ENCODE data around the gene IZUMO1. TPM values are rescaled to one million over a fixed set of nuclear protein-coding genes. Genes with fewer than 3 reads are reported as not detected.

The IZUMO1 gene
- total and polyA plus RNA-seq, 4 experiments from 2014 or later, result not detected

DNA sequence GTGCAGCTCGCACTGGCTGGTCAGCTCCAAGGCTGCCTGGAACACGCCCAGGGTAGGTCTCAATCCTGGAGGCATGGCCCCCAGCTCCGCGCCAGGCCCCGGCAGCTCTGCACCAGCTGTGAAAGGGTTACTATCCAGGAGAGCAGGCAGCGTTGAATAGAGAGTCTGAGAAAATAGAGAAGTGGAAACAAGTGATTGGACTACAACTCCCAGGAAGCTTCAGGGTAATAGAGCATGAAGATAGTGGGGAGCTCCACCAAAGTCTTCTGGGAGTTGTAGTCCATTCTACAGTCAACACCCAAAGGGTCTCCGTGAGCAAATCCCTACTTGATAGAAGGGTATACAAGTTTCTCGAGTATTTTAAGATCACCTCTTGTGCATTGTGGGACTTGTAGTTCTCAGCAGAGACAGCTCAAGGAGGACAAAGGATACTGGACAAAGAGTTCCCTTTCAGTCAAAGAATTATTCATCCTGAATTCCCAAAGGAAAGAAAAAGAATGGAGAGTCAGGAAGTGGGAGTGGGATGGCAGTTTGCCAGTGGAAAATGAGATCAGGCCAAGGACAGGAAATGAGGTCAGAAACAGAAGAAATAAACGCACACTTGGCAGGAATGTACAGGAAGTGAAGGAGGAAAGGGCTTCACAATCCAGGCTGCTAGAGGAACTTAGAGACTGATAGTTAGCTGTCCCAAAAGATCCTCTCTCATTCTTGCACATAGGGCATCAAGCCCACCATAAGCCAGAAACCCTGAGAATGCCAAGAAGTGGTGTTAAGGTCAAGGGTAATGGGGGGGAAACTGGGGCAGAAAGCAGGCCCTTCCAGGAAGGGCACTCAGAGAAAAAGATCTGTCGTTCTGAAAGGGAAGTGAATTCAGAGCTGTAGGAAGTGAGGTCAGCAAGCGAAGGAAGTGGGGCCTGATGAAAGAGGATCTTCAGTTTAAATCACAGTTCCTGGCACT is 21.6 kb downstream of the IZUMO1 start:
- ChIA-PET CTCF (ENCODE audit: partially characterized antibody) (interaction anchor here (0.8 to 2.3 kb wide), 7 partner anchors 10 to 268 kb away, joined by 3 to 12 read pairs (median 5); partner anchors contain the start of genes CA11, GYS1 and RUVBL2), POLR2A (ENCODE audit: partially characterized antibody) (interaction anchor here (0.6 to 5.5 kb wide), 10 partner anchors 9 to 268 kb away, joined by 3 to 37 read pairs (median 4); partner anchors contain the start of genes CA11, DBP and RUVBL2)
- H3K4me1 Mint-ChIP-seq, result peaks cover 22 to 47% (median 30%) of the 10 kb centered on the region in 4 donors
- Histone ChIP-seq H3K9me3 (ENCODE audit: control insufficient read depth in 1 of 2, low read length in 2 of 2) (no peaks in the 10 kb centered on the region), H3K4me3 (ENCODE audit: low read length in 2 of 2) (no peak overlapping the region), H3K36me3 (ENCODE audit: insufficient read depth, low read length) (no peaks in the 10 kb centered on the region), H3K27me3 (ENCODE audit: insufficient read depth, low read length) (no peaks in the 10 kb centered on the region), H3K4me1 (ENCODE audit: insufficient read depth, low read length) (peaks cover 33% of the 10 kb centered on the region), H3K27ac (ENCODE audit: low read depth, low read length) (peak overlapping the region; percentile 20)
- intact Hi-C loops (cut with micrococcal nuclease), result loop anchor here (1.0 kb wide), 1 partner anchor 11 kb away; no protein-coding TSS in a partner anchor
- H3K27me3 Mint-ChIP-seq, result no peaks in the 10 kb centered on the region
- peak overlapping the region; percentile 91 to 95 (median 92) for H3K27ac Mint-ChIP-seq
- peaks cover 9 to 17% of the 10 kb centered on the region in 2 donors for H3K36me3 Mint-ChIP-seq
- peak overlapping the region in 6 of 8 donors; percentile 25 to 81 (median 67) for H3K4me3 Mint-ChIP-seq
- peak; percentile 63 to 68 (median 65) for DNase-seq
- H3K9me3 Mint-ChIP-seq, result peaks cover 0 to 14% (median 11%) of the 10 kb centered on the region in 8 donors

DNA sequence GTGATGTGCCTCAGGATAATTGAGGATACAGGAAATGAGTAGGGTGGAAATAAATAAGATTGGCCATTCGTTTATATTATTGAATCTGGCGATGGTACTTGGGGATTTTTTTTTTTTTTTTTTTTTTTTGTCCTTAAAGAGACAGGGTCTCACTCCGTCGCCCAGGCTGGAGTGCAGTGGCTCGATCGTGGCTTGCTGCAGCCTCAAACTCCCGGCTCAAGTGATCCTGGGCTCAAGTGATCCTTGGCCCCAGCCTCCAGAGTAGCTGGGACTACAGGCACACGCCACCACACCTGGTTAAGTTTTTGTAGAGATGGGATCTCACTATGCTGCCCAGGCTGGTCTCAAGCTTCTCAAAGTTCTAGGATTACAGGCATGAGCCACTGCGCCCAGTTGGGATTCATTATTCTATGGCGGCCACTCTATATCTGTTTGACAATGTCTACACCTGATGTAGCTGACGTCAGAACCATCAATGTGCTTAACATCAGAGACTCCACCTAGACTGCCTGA is 24.5 kb downstream of the IZUMO1 start:
- H3K27me3 Mint-ChIP-seq, result no peaks in the 10 kb centered on the region
- peaks cover 9 to 14% of the 10 kb centered on the region in 2 donors for H3K36me3 Mint-ChIP-seq
- DNase-seq, result no peak
- H3K4me3 ChIP-seq (ENCODE audit: low read length in 2 of 2), result no peak overlapping the region
- ChIA-PET POLR2A (ENCODE audit: partially characterized antibody) (interaction anchor here (1.7 to 1.9 kb wide), 2 partner anchors 91 to 272 kb away, joined by 4 read pairs; partner anchors contain the start of gene RUVBL2), CTCF (ENCODE audit: partially characterized antibody) (interaction anchor here (0.7 to 1.9 kb wide), 3 partner anchors 17 to 364 kb away, joined by 3 to 5 read pairs (median 4); no protein-coding TSS in a partner anchor)
- H3K9me3 Mint-ChIP-seq, result peaks cover 0 to 14% (median 10%) of the 10 kb centered on the region in 8 donors
- H3K27me3 ChIP-seq (ENCODE audit: insufficient read depth, low read length), result no peaks in the 10 kb centered on the region
- intact Hi-C loops (cut with micrococcal nuclease), result no loop called here
- peaks cover 33% of the 10 kb centered on the region for H3K4me1 ChIP-seq (ENCODE audit: insufficient read depth, low read length)
- H3K4me1 Mint-ChIP-seq, result peaks cover 21 to 46% (median 32%) of the 10 kb centered on the region in 4 donors
- H3K27ac Mint-ChIP-seq, result peak overlapping the region in 1 of 7 donors; percentile 80
- H3K36me3 ChIP-seq (ENCODE audit: insufficient read depth, low read length), result no peaks in the 10 kb centered on the region
- H3K4me3 Mint-ChIP-seq, result peak overlapping the region in 4 of 8 donors; percentile 7 to 36 (median 18)
- no peak overlapping the region for H3K27ac ChIP-seq (ENCODE audit: low read depth, low read length)
- H3K9me3 ChIP-seq (ENCODE audit: control insufficient read depth in 1 of 2, low read length in 2 of 2), result no peaks in the 10 kb centered on the region

DNA sequence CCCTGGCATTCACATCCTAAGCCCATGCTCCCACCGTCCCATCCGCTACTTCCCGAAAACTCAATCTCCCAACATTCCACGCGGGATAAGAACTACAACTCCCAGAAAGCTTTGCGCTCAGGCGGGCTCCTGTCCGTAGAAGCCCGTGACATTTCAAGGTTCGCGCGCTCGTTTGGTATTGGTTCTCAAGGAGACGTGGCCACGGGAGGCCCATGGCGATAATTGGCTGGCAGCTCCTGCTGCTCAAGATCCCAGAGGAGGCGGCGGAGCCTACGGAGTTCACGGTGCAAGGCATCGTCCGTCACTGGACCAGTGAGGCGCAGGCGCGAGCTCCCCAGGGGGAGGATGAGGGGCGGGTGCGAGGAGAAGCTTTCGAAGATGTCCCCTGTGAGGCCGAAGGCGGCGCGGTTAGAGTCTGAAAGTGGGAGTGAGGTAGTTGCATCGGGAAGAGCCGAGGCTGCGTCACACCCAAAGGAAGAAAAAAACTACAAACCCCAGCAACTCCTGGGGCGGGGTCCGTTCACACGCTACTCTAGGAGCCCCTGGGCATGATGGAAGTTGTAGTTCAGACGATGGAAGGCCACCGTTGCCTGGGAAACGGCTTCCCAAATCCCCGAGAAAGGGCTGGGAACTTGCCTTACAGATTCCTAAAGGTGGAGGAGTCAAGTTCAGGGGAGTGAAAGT is 26.0 kb downstream of the IZUMO1 start:
- peaks cover 0 to 8% (median 6%) of the 10 kb centered on the region in 8 donors for H3K9me3 Mint-ChIP-seq
- H3K27me3 Mint-ChIP-seq, result no peaks in the 10 kb centered on the region
- ChIA-PET POLR2A (ENCODE audit: partially characterized antibody) (interaction anchor here (0.8 to 1.9 kb wide), 14 partner anchors 9 to 1156 kb away, joined by 3 to 18 read pairs (median 4); partner anchors contain the start of genes AKT1S1, CA11, DBP and FTL), CTCF (ENCODE audit: partially characterized antibody) (interaction anchor here (0.8 to 1.9 kb wide), 4 partner anchors 9 to 272 kb away, joined by 3 to 5 read pairs (median 4); partner anchors contain the start of genes GYS1 and RUVBL2)
- peak; percentile 91 to 97 (median 92) for DNase-seq
- no peaks in the 10 kb centered on the region for H3K9me3 ChIP-seq (ENCODE audit: control insufficient read depth in 1 of 2, low read length in 2 of 2)
- H3K4me1 ChIP-seq (ENCODE audit: insufficient read depth, low read length), result peaks cover 19% of the 10 kb centered on the region
- H3K36me3 ChIP-seq (ENCODE audit: insufficient read depth, low read length), result no peaks in the 10 kb centered on the region
- H3K27me3 ChIP-seq (ENCODE audit: insufficient read depth, low read length), result no peaks in the 10 kb centered on the region
- intact Hi-C loops (cut with micrococcal nuclease), result loop anchor here (1.0 kb wide), 1 partner anchor 357 kb away; the partner anchor contains the start of gene TMEM143
- H3K4me3 Mint-ChIP-seq, result peak overlapping the region; percentile 94 to 99 (median 98)
- peaks cover 7 to 8% of the 10 kb centered on the region in 2 donors for H3K36me3 Mint-ChIP-seq
- peak overlapping the region; percentile 94 to 100 (median 99) for H3K27ac Mint-ChIP-seq
- H3K27ac ChIP-seq (ENCODE audit: low read depth, low read length), result peak overlapping the region; percentile 72
- H3K4me1 Mint-ChIP-seq, result peaks cover 15 to 34% (median 25%) of the 10 kb centered on the region in 4 donors
- H3K4me3 ChIP-seq (ENCODE audit: low read length in 2 of 2), result peak overlapping the region; percentile 50 to 75

DNA sequence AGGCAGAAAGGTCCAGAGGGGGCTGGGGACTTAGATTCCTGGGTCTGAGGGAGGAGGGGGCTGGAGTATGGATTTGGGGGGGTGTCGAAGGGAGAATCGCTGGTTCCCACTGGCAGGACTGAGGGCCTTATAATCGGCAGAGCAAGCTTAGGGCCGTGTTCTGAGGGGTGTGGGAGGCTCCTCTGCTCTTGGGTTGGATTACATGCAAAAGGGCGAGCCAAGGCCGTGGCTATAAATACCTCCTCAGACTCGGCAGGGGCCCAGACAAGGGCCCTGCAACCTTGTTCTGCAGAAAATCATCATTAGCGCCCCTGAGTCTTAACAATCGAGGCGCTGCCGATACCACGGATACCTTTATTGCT is 26.5 kb downstream of the IZUMO1 start:
- ChIA-PET CTCF (ENCODE audit: partially characterized antibody) (interaction anchor here (1.4 to 1.9 kb wide), 3 partner anchors 75 to 273 kb away, joined by 3 to 5 read pairs (median 4); partner anchors contain the start of genes GYS1 and RUVBL2), POLR2A (ENCODE audit: partially characterized antibody) (interaction anchor here (0.8 to 1.9 kb wide), 13 partner anchors 8 to 1157 kb away, joined by 3 to 18 read pairs (median 4); partner anchors contain the start of genes AKT1S1, CA11, DBP and FTL)
- Mint-ChIP-seq H3K4me1 (peaks cover 12 to 33% (median 20%) of the 10 kb centered on the region in 4 donors), H3K4me3 (peak overlapping the region; percentile 94 to 99 (median 98)), H3K27ac (peak overlapping the region in 6 of 7 donors; percentile 94 to 100 (median 98)), H3K9me3 (peaks cover 0 to 4% (median 4%) of the 10 kb centered on the region in 8 donors), H3K27me3 (no peaks in the 10 kb centered on the region), H3K36me3 (peaks cover 4 to 7% of the 10 kb centered on the region in 2 donors)
- Histone ChIP-seq H3K27ac (ENCODE audit: low read depth, low read length) (no peak overlapping the region), H3K36me3 (ENCODE audit: insufficient read depth, low read length) (no peaks in the 10 kb centered on the region), H3K4me3 (ENCODE audit: low read length in 2 of 2) (peak overlapping the region in 1 of 2 donors; percentile 75), H3K9me3 (ENCODE audit: control insufficient read depth in 1 of 2, low read length in 2 of 2) (no peaks in the 10 kb centered on the region), H3K27me3 (ENCODE audit: insufficient read depth, low read length) (no peaks in the 10 kb centered on the region), H3K4me1 (ENCODE audit: insufficient read depth, low read length) (peaks cover 16% of the 10 kb centered on the region)
- intact Hi-C loops (cut with micrococcal nuclease), result no loop called here
- DNase-seq, result no peak

DNA sequence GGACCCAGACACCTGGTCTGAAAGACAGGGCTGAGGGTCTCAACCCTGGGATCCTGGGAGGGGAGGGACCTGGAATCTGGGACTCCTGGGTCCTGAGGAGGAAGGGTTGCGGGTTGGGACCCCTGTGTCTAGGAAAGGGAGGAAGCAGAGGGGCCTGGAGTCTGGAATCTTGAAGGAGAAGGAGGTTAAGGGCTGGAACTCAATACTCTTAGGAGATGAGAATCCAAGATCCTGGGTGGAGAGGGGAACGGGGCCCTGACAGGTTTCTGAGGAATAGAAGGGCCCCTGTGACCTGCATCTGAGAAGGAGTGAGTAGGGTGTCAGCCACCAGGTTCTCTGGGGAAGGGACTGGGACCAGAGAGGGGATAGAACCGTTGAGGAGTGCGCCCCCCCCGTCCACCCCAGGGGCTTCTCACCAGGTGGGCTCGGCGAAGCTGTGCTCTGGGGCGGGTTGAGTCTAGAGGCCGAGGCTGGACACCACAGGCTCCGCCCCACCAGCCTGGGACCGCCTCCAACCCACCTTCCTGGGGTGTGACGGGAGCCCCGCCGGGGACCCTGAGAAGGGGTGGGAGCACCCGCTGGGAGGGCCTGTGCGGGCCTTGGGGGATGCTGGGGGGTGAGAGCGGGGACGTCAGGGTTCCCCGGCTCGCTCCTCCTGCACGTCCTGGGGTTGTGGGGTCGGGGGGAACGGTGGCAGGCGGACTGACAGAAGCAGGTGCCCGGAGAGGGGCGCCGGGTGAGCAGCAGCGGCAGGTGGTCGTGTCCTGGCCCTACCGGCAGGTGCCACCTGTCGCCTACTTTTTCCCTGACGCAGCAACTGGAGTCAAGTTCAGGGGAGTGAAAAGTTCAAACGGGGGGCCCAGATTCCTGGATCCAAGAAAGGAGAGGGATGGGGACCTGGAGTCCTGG is 27.2 kb downstream of the IZUMO1 start, which contains the start of gene MAMSTR:
TSS of gene MAMSTR (minus strand) at position 463 of the 909 bp plus-strand sequence. CDS start 694 bp downstream, outside the sequence.
- Histone ChIP-seq H3K4me1 (ENCODE audit: insufficient read depth, low read length) (peaks cover 19% of the 10 kb centered on the region), H3K4me3 (ENCODE audit: low read length in 2 of 2) (peak within 1 kb of the TSS in 1 of 2 donors; percentile 75), H3K9me3 (ENCODE audit: control insufficient read depth in 1 of 2, low read length in 2 of 2) (no peaks in the 10 kb centered on the region), H3K27me3 (ENCODE audit: insufficient read depth, low read length) (no peaks in the 10 kb centered on the region), H3K27ac (ENCODE audit: low read depth, low read length) (peak within 1 kb of the TSS; percentile 72), H3K36me3 (ENCODE audit: insufficient read depth, low read length) (no peaks in the 10 kb centered on the region)
- DNase-seq, result no peak
- Mint-ChIP-seq H3K4me3 (peak within 1 kb of the TSS; percentile 94 to 99 (median 98)), H3K36me3 (peaks cover 0 to 3% of the 10 kb centered on the region in 2 donors), H3K9me3 (no peaks in the 10 kb centered on the region), H3K4me1 (peaks cover 7 to 33% (median 19%) of the 10 kb centered on the region in 4 donors), H3K27me3 (no peaks in the 10 kb centered on the region), H3K27ac (peak within 1 kb of the TSS; percentile 94 to 100 (median 99))
- intact Hi-C loops (cut with micrococcal nuclease), result no loop called here
- POLR2A ChIA-PET (ENCODE audit: partially characterized antibody), result interaction anchor here (1.4 kb wide), 1 partner anchor 152 kb away, joined by 3 read pairs; the partner anchor contains the start of gene PPP1R15A
- CTCF ChIA-PET (ENCODE audit: partially characterized antibody), result interaction anchor here (1.4 to 1.5 kb wide), 2 partner anchors 76 to 274 kb away, joined by 3 to 4 read pairs; partner anchors contain the start of genes GYS1 and RUVBL2

Data from CD4-positive, alpha-beta memory T cell (primary cell).